GM12878 (cell line): ENCODE results near the gene TET1. TPM values are rescaled to one million over a fixed set of nuclear protein-coding genes. Genes with fewer than 3 reads are reported as not detected.

Experiments used
- ATF2 ChIP-seq: IDR thresholded peaks from 2 replicates; pipeline ENCODE4 v1.6.1; 2012; ENCODE audit warnings: low read length, inconsistent platforms
- BCL11A ChIP-seq: IDR thresholded peaks from 2 replicates; pipeline ENCODE4 v1.6.1; 2011; ENCODE audit warnings: low read depth, low read length
- BHLHE40 ChIP-seq, 2 experiments: fragments of 450-650 bp in 1 of 2; IDR thresholded peaks; 2 replicates each; pipeline ENCODE4 v1.6.1; 2011 to 2017; ENCODE audit warnings: low read depth in 2 of 2, borderline replicate concordance in 1 of 2, improper control_type of control experiment in 1 of 2, low read length in 1 of 2, mild to moderate bottlenecking in 1 of 2
- CBX5 ChIP-seq: sonication (generic); IDR thresholded peaks from 2 replicates; pipeline ENCODE4 v1.6.1; 2016; ENCODE audit warnings: low read depth, moderate library complexity, mild to moderate bottlenecking, inconsistent platforms
- E4F1 ChIP-seq: fragments of 450-650 bp; IDR thresholded peaks from 2 replicates; pipeline ENCODE4 v1.6.1; 2018; ENCODE audit warnings: borderline replicate concordance, mild to moderate bottlenecking; ENCODE audit not compliant: partially characterized antibody
- HDGF ChIP-seq: fragments of 450-650 bp; IDR thresholded peaks from 2 replicates; pipeline ENCODE4 v1.6.1; 2016; ENCODE audit warnings: antibody characterized with exemption
- RBBP5 ChIP-seq: fragments of 200-600 bp; sonication (generic); conservative IDR thresholded peaks from 2 replicates; pipeline ENCODE4 v1.6.1; 2016
- RUNX3 ChIP-seq: IDR thresholded peaks from 2 replicates; pipeline ENCODE4 v1.6.1; 2012; ENCODE audit warnings: low read length, inconsistent platforms
- SMAD1 ChIP-seq: fragments of 450-650 bp; IDR thresholded peaks from 2 replicates; pipeline ENCODE4 v1.6.1; 2018; ENCODE audit warnings: mild to moderate bottlenecking, low read depth; ENCODE audit not compliant: partially characterized antibody
- TAF1 ChIP-seq: IDR thresholded peaks from 2 replicates; pipeline ENCODE4 v1.6.1; 2011; ENCODE audit warnings: mild to moderate bottlenecking, low read depth, low read length, borderline replicate concordance
- ZNF207 ChIP-seq: fragments of 450-650 bp; IDR thresholded peaks from 2 replicates; pipeline ENCODE4 v1.6.1; 2014; ENCODE audit warnings: antibody characterized with exemption, mild to moderate bottlenecking, borderline replicate concordance
- ZNF217 ChIP-seq: fragments of 450-650 bp; IDR thresholded peaks from 2 replicates; pipeline ENCODE4 v1.6.1; 2017; ENCODE audit warnings: antibody characterized with exemption, mild to moderate bottlenecking
- ZNF622 ChIP-seq: fragments of 450-650 bp; IDR thresholded peaks from 2 replicates; pipeline ENCODE4 v1.6.1; 2017; ENCODE audit warnings: mild to moderate bottlenecking, inconsistent platforms
- ZNF687 ChIP-seq: fragments of 450-650 bp; IDR thresholded peaks from 2 replicates; pipeline ENCODE4 v1.6.1; 2017; ENCODE audit warnings: mild to moderate bottlenecking, moderate library complexity
- polyA plus RNA-seq, 11 experiments: library from polyadenylated mRNA; depleted of rRNA in 4 of 11; unstranded in 6 of 11; stranded (reverse) in 5 of 11; fragments of >200 nt; fragmentation: Nextera tagmentation in 4 of 11; fragmentation: Illumina TruSeq in 1 of 11; extraction: Ambion mirVana in 4 of 11; extraction: Trizol in 1 of 11; gene quantifications; 1 replicate in 1 of 11; 2 replicates in 10 of 11; pipeline versions ENCODE4 v1.2.1 to v1.2.3, GENCODE V29; 2011 to 2016; ENCODE audit warnings: inconsistent platforms in 2 of 11, missing spikeins in 2 of 11, low read depth in 1 of 11
- total RNA-seq, 4 experiments: library from RNA; depleted of rRNA in 3 of 4; stranded (reverse); fragments of >200 nt in 3 of 4; fragmentation: Illumina TruSeq in 1 of 4; extraction: Trizol in 1 of 4; gene quantifications; 2 replicates each; pipeline versions ENCODE4 v1.2.1 to v1.2.3, GENCODE V29; 2013 to 2021
- TF ChIP-seq, protein P1 (sequence below): fragments of 450-650 bp; IDR thresholded peaks from 2 replicates; pipeline ENCODE4 v1.6.1; 2017; ENCODE audit warnings: low read depth, mild to moderate bottlenecking, moderate library complexity
- TF ChIP-seq, protein P2 (sequence below): IDR thresholded peaks from 2 replicates; pipeline ENCODE4 v1.6.1; 2012; ENCODE audit warnings: low read depth, low read length, improper control_type of control experiment
- TF ChIP-seq, protein P3 (sequence below): IDR thresholded peaks from 2 replicates; pipeline ENCODE4 v1.6.1; 2011; ENCODE audit warnings: low read depth, mild to moderate bottlenecking, low read length, moderate library complexity, borderline replicate concordance; ENCODE audit errors: extremely low read depth

The TET1 gene
- total and polyA plus RNA-seq, 10 of the 15 experiments (the other 5 are each of a cell fraction or from before 2014, with no cell fraction given): 0.22 to 1.4 (median 0.60) TPM

- peak; percentile 85 to 92 for TF ChIP-seq BHLHE40 (IDR thresholded peaks at IDR 0.05; ENCODE audit: borderline replicate concordance in 1 of 2, low read depth in 2 of 2, low read length in 1 of 2)
- TF ChIP-seq ZNF622: no peak
- no peak for TF ChIP-seq ZNF217
- TF ChIP-seq, protein P1, sequence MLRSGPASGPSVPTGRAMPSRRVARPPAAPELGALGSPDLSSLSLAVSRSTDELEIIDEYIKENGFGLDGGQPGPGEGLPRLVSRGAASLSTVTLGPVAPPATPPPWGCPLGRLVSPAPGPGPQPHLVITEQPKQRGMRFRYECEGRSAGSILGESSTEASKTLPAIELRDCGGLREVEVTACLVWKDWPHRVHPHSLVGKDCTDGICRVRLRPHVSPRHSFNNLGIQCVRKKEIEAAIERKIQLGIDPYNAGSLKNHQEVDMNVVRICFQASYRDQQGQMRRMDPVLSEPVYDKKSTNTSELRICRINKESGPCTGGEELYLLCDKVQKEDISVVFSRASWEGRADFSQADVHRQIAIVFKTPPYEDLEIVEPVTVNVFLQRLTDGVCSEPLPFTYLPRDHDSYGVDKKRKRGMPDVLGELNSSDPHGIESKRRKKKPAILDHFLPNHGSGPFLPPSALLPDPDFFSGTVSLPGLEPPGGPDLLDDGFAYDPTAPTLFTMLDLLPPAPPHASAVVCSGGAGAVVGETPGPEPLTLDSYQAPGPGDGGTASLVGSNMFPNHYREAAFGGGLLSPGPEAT: peak; percentile 85
- TF ChIP-seq CBX5: no peak
- TF ChIP-seq HDGF: peak; percentile 97
- TF ChIP-seq ZNF207: peak; percentile 19; the same call in 1 of the 2 replicates
- no peak for TF ChIP-seq RBBP5
- TF ChIP-seq TAF1: peak; percentile 42
- TF ChIP-seq BCL11A: no peak
- no peak for TF ChIP-seq ATF2
- no peak for TF ChIP-seq E4F1
- TF ChIP-seq SMAD1: no peak
- TF ChIP-seq, protein P2, sequence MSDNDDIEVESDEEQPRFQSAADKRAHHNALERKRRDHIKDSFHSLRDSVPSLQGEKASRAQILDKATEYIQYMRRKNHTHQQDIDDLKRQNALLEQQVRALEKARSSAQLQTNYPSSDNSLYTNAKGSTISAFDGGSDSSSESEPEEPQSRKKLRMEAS: peak; percentile 48
- TF ChIP-seq ZNF687: peak; percentile 58; the same call in 1 of the 2 replicates
- TF ChIP-seq, protein P3, sequence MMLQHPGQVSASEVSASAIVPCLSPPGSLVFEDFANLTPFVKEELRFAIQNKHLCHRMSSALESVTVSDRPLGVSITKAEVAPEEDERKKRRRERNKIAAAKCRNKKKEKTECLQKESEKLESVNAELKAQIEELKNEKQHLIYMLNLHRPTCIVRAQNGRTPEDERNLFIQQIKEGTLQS: peak; percentile 20; the same call in 1 of the 2 replicates
- TF ChIP-seq RUNX3: peak; percentile 55
Observed at GRCh38 chr10:68720793-68721672, 160.9 kb downstream of the TET1 start, which contains the start of gene CCAR1 (continued).
